Middle frontal gyrus (tissue), 1 donor: ENCODE measurements around the gene PRRC2C.
A peak's percentile ranks its signal among the peaks of the same experiment; 100 is the strongest.
"Not testable (repeated sequence)": the region's sequence is repeated elsewhere in the genome, so short reads cannot be mapped to it uniquely, and the experiment has no call there.

Source experiments
- DNase-seq: peaks from one replicate; pipeline ENCODE4 v3.0.0-alpha.2; 2015; ENCODE audit warnings: low spot score; ENCODE audit errors: extremely low spot score

Gene PRRC2C

GRCh38 chr1:171485375-171486047 lies at the start of gene PRRC2C:
PRRC2C (plus strand) TSS chr1:171485530; CDS start chr1:171512089, 26,559 bp downstream.
- DNase-seq = peak; percentile 97

- DNase-seq = no peak
Observed at GRCh38 chr1:171438441-171438840, 46.9 kb upstream of the PRRC2C start.

GRCh38 chr1:171440201-171440600 lies 45.1 kb upstream of the PRRC2C start:
- not testable (repeated sequence) for DNase-seq

GRCh38 chr1:171441278-171441895 lies 43.9 kb upstream of the PRRC2C start:
- DNase-seq = not testable (repeated sequence)

GRCh38 chr1:171446386-171446785 lies 38.9 kb upstream of the PRRC2C start:
- DNase-seq = no peak

- DNase-seq = peak; percentile 33
Observed at GRCh38 chr1:171455967-171456366, 29.4 kb upstream of the PRRC2C start.

GRCh38 chr1:171457412-171457811 lies 27.9 kb upstream of the PRRC2C start:
- peak; percentile 15 for DNase-seq

GRCh38 chr1:171460018-171460620 lies 25.2 kb upstream of the PRRC2C start:
- no peak for DNase-seq

GRCh38 chr1:171467626-171468025 lies 17.7 kb upstream of the PRRC2C start:
- DNase-seq = no peak

- no peak for DNase-seq
Observed at GRCh38 chr1:171468120-171468750, 17.1 kb upstream of the PRRC2C start.

GRCh38 chr1:171470726-171471125 lies 14.6 kb upstream of the PRRC2C start:
- no peak for DNase-seq

- DNase-seq = no peak
Observed at GRCh38 chr1:171472183-171472647, 13.1 kb upstream of the PRRC2C start.

GRCh38 chr1:171476829-171477228 lies 8.5 kb upstream of the PRRC2C start:
- no peak for DNase-seq

- no peak for DNase-seq
Observed at GRCh38 chr1:171477804-171478203, 7.5 kb upstream of the PRRC2C start.

- no peak for DNase-seq
Observed at GRCh38 chr1:171480035-171480434, 5.3 kb upstream of the PRRC2C start.

GRCh38 chr1:171484760-171485374 lies 463 bp upstream of the PRRC2C start:
- DNase-seq = no peak

- peak; percentile 10 for DNase-seq
Observed at GRCh38 chr1:171486048-171486519, 754 bp downstream of the PRRC2C start.

GRCh38 chr1:171487038-171487437 lies 1.7 kb downstream of the PRRC2C start:
- DNase-seq = no peak

- no peak for DNase-seq
Observed at GRCh38 chr1:171488190-171488929, 3.0 kb downstream of the PRRC2C start.

- no peak for DNase-seq
Observed at GRCh38 chr1:171494076-171494475, 8.7 kb downstream of the PRRC2C start.

- no peak for DNase-seq
Observed at GRCh38 chr1:171495444-171495843, 10.1 kb downstream of the PRRC2C start.
